HG03066 (cell line): Measurements from ENCODE around the gene BUD23.
"Not testable (repeated sequence)": the region's sequence is repeated elsewhere in the genome, so short reads cannot be mapped to it uniquely, and the experiment has no call there.

ENCODE experiments used
- ATAC-seq: cut with Tn5 transposase; IDR thresholded peaks from one replicate; pipeline ENCODE4 v1.9.1; 2021; ENCODE audit warnings: low read depth; ENCODE audit not compliant: unreplicated experiment

Gene BUD23

GRCh38 chr7:73667344-73668102 is 15.9 kb upstream of the BUD23 start, which contains the start of gene VPS37D:
TSS of gene VPS37D (plus strand) at chr7:73667831. CDS start at chr7:73667959, 128 bp downstream.
- ATAC-seq = peak; percentile 88

GRCh38 chr7:73668103-73668885 is 15.1 kb upstream of the BUD23 start:
- peak; percentile 20 for ATAC-seq

GRCh38 chr7:73668886-73669230 is 14.5 kb upstream of the BUD23 start:
- ATAC-seq = no peak

- no peak for ATAC-seq
Measured at GRCh38 chr7:73669288-73669701, 14.1 kb upstream of the BUD23 start.

- ATAC-seq = no peak
Measured at GRCh38 chr7:73669858-73670385, 13.5 kb upstream of the BUD23 start.

- ATAC-seq = no peak
Measured at GRCh38 chr7:73671322-73671661, 12.1 kb upstream of the BUD23 start.

GRCh38 chr7:73671857-73672445 is 11.4 kb upstream of the BUD23 start:
- ATAC-seq = no peak

- no peak for ATAC-seq
Measured at GRCh38 chr7:73674468-73675124, 8.8 kb upstream of the BUD23 start.

GRCh38 chr7:73676062-73676461 is 7.3 kb upstream of the BUD23 start:
- ATAC-seq = not testable (repeated sequence)

GRCh38 chr7:73678862-73679261 is 4.5 kb upstream of the BUD23 start:
- ATAC-seq = no peak

- no peak for ATAC-seq
Measured at GRCh38 chr7:73679709-73680108, 3.7 kb upstream of the BUD23 start.

GRCh38 chr7:73680501-73680900 is 2.9 kb upstream of the BUD23 start:
- no peak for ATAC-seq

- ATAC-seq = no peak
Measured at GRCh38 chr7:73681031-73681430, 2.4 kb upstream of the BUD23 start.

GRCh38 chr7:73682745-73683055 is 697 bp upstream of the BUD23 start:
- no peak for ATAC-seq

- ATAC-seq = peak; percentile 14
Measured at GRCh38 chr7:73683788-73684693, 644 bp downstream of the BUD23 start.

- no peak for ATAC-seq
Measured at GRCh38 chr7:73685311-73685710, 1.9 kb downstream of the BUD23 start.

- no peak for ATAC-seq
Measured at GRCh38 chr7:73688288-73688687, 4.9 kb downstream of the BUD23 start.

- no peak for ATAC-seq
Measured at GRCh38 chr7:73690646-73691045, 7.2 kb downstream of the BUD23 start.

- no peak for ATAC-seq
Measured at GRCh38 chr7:73696372-73696771, 13.0 kb downstream of the BUD23 start.

- no peak for ATAC-seq
Measured at GRCh38 chr7:73698410-73698809, 15.0 kb downstream of the BUD23 start.
